ENCODE measurements around the gene QSOX1.

- TF ChIP-seq CTCF (conservative IDR thresholded peaks at IDR 0.05 in 1 of 2, IDR thresholded peaks at IDR 0.05 in 1 of 2; ENCODE audit: extremely low read depth in 1 of 2, insufficient read depth in 1 of 2, low read depth in 1 of 2, low read length in 2 of 2) = no peak
- no peak for TF ChIP-seq EZH2 (IDR thresholded peaks at IDR 0.05; ENCODE audit: borderline replicate concordance, low read length)
These were observed 29.4 kb downstream of the QSOX1 start for GRCh38 chr1:180184041-180184440.
